Measurements from ENCODE around the gene RBMX2. TPM values are rescaled to one million over a fixed set of nuclear protein-coding genes. Genes with fewer than 3 reads are reported as not detected.

Gene RBMX2
- total RNA-seq, 1 donor from 2014 or later: 28.2 TPM

GRCh38 chrX:130446974-130447373 is 45.2 kb downstream of the RBMX2 start:
- no peak for DNase-seq

Other genes starting within 250 kb of the RBMX2 start
- 8.6 TPM for gene AIFM1, start 236.1 kb upstream of the RBMX2 start, total RNA-seq
- 36.5 TPM for gene RAB33A, start 230.0 kb upstream of the RBMX2 start, total RNA-seq
- 13.9 TPM for gene ZNF280C, start 133.1 kb upstream of the RBMX2 start, total RNA-seq
- 20.0 TPM for gene SLC25A14, start 62.1 kb upstream of the RBMX2 start, total RNA-seq
- gene GPR119, start 16.3 kb upstream of the RBMX2 start, total RNA-seq: not detected

Measured in occipital lobe (tissue), 2 donors.